Activated T-cell treated with anti-CD3 and anti-CD28 coated beads for 1 hour (primary cell): ENCODE data around the gene TMEM108.

ENCODE experiments used
- DNase-seq: peaks from one replicate; pipeline ENCODE4 v3.0.0-alpha.2; 2020; ENCODE audit warnings: low read depth

Gene TMEM108

DNA sequence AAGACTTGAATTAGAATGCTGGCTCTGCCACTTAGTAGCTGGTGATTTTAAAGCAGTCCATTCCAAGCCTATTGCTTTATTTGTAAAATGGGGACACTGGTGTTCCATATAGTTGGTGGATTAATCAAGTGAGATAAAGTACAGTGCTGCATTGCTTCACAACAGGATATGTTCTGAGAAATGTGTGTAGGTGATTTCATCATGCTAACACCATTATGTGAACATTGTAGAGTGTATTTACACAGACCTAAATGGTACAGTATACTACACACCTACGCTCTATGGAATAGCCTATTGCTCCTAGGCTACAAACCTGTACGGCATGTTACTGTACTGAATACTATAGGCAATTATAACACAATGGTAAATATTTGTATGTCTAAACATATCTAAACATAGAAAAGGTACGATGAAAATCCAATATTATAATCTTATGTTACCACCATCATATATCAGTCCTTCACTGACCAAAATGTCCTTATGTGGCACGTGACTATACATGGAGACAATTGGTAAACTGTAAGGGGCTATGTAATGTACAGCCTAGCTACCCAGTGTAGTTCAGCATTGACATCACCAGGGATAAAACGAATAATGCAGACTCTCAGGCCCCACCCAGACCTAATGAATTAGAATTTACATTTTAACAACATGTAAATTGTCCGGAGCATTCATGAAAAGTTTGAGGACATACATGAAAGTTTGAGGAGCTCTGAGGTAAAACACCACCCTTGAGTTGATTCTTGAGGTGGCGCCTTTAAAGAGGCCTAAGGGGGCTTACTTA lies 240.3 kb downstream of the TMEM108 start:
- no peak for DNase-seq

DNA sequence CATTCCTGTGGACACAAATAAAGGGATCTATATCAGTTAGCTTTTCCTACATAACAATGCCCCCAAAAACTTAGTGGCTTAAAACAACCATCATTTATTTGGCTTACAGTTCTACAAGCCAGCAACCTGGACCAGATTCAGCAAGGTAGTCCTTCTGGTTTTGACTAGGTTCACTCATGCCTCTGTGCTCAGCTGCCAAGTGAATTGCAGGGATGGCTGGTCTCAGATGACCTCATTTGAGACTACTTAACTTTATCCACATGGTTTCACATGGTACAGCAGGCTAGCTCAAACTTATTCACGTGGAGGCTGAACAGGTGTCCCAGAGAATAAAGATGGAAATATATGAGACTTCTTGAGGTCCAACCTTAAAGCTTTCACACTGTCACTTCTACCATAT lies 242.4 kb downstream of the TMEM108 start:
- no peak for DNase-seq

DNA sequence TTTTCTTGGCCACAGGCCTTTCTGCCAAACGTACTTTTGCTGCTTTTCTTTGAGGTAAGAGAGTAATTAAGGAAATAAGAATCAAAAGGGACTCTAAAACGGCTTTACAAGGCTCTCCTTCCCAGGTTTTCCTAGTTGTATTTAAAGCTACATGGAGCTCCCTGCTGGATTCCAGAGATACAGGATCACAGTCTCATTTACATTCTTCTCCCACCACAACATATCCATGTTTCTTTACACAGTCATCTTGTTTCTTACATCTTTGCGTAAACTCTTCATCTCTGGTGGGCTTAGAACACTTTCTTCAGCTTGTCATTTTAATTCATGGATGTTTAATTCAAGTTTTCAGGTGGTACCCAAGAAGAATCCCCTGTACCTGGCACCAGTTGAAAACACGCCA lies 244.0 kb downstream of the TMEM108 start:
- DNase-seq: no peak

DNA sequence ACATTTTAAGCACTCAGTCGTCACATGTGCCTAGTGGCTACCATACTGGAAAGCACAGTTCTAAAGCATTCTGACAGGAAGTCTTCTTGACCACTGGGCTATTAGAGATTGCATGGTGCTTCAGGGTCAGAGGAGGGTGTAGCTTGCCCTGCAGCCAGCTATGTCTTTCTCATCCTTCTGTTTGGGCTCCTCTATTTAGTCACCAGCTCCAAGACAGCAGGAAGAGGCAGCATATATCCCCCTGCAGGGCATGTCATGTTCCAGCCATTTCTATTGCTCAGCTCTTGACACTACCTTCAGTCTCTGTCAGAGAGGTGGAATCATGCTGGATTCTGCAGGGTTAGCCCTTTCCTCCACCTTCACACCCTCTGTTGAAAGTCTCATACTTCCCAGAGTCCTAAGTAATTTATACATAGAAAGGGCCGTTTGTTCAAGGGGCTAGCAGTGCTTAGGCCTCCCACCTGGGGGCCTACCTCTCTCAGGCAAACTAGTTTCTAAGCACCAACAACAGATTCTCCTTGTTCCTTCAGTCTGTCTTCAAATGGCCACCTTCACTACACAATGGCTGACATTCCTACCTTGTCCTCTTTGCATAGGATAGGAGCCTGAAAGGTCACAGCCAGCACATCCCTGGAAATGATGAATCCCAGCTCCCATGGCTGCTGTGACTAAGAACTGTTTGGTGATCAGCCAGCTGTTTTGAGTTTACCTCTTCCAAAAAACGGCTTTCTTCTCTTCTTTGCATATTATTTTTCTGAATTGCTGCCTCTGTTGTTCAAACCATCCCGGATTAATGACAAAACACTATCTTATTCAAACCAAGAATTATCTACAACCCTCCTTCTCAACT lies 246.0 kb downstream of the TMEM108 start:
- no peak for DNase-seq

DNA sequence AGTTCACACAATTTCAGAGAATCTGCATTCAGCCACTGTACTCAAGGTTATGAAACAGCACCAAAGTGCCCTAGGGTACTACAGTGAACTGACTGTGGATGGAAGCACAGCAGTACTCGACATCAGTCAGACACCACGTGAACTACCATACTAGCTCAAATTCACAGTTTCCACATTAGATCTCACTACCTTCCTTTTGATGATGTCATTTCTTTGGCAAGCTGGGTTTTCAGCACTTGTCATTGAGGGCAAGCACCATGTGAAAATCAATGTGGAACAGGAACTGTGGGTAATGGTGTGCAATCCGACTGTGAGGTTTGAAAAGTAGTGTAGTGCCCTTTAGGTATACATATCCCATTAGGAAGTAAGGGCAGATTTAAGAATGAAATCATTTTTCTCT lies 251.1 kb downstream of the TMEM108 start:
- DNase-seq: no peak

DNA sequence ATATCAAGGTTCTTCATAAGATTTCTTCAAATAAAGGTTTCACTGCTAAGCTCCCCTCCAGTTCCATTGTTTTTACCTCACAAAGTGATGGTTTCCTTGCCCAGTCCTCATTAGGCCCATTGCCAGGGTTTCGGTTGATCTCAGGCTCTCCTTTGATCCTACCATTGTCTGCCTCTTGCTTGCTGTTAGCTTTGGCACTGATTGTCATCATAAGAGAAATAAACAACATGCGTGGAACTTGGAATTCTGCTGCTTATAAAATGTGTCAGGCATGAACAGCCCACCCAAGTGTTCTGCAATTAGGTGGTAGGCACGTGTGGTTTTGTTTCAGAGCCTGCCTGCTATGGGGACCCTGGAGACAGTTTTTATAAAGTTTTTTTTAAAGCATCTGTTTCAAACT lies 254.1 kb downstream of the TMEM108 start:
- no peak for DNase-seq

DNA sequence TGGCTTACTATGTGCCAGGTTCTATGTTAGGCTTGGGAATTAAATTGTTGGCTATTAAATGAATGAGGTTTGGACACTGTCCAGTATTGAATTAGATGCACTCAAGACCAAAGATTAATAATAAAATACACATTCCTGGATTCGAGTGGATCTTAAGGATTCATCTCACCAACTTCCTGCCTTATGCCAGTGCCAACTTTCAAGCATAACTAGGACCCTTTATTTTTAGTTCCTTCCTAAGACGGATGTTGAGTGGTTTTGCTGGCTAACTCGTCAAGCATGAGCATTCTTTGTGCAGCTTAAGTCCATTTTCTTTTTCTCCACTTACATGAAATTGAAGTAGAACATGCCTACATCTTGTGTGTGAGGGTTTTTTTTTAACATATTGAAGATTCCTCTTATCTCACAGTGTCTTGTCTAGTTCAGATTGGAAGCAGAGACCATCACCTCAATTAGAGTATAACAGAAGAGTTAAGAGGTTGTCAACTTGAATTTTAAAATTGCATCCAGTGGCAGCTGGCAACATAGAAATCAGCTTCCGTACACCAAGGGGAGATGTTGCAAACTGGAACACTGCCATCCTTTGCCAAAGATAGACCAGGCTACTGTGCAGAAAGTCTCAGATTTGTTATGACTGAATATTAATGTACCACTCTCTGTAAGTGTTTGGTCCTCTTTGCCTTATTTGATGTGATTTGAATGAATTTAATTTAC lies 255.4 kb downstream of the TMEM108 start:
- no peak for DNase-seq

DNA sequence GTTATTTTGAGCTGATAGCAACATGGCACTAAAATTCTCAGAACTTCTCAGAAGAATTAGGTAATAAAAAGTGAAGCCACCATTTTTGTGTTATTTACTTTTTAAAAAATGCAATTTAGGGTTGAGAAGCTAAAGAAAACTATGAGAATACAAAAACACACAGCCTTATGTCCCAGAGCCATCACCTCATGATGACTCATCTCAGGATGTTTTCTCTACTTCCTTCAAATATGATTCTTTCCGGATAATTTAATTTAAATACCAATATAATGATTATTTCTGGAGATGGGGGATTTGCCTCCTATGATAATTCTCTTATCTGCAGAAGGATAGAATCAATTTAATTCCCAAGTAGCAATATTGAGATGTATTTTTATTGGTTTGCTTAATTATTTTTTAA lies 256.1 kb downstream of the TMEM108 start:
- no peak for DNase-seq

DNA sequence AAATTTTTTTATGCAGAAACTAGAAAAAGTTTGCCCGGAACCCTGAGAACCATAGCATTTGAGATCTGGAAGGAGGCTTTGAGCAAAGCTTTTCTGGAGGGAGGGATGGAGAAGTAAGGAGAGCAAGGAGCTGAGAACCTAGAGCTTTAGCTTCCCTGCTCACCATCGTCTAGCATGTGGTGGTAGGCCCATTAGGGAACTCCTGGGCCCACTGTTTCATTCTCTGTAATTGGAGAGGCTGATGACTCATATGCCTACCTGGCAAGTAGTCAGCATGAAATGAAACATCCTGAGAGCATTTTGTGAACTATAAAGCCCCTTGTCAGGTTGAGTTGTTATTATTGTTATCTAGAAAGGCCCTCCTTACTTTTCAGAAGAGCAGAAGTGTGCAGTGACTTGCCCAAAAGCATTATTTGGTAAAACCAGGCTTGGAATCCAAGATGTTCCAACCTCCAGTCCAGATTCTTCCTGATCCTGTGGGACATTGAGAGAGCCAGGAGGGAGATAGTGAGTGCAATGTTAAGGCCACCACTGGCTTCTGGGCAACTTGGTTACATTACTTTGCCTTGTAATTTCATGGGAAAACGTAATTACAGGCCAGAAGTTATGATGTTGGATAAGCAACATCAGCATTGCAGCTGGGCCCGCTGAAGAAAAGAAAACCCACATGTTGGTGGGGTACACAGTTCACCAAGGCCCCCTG lies 257.2 kb downstream of the TMEM108 start:
- no peak for DNase-seq

DNA sequence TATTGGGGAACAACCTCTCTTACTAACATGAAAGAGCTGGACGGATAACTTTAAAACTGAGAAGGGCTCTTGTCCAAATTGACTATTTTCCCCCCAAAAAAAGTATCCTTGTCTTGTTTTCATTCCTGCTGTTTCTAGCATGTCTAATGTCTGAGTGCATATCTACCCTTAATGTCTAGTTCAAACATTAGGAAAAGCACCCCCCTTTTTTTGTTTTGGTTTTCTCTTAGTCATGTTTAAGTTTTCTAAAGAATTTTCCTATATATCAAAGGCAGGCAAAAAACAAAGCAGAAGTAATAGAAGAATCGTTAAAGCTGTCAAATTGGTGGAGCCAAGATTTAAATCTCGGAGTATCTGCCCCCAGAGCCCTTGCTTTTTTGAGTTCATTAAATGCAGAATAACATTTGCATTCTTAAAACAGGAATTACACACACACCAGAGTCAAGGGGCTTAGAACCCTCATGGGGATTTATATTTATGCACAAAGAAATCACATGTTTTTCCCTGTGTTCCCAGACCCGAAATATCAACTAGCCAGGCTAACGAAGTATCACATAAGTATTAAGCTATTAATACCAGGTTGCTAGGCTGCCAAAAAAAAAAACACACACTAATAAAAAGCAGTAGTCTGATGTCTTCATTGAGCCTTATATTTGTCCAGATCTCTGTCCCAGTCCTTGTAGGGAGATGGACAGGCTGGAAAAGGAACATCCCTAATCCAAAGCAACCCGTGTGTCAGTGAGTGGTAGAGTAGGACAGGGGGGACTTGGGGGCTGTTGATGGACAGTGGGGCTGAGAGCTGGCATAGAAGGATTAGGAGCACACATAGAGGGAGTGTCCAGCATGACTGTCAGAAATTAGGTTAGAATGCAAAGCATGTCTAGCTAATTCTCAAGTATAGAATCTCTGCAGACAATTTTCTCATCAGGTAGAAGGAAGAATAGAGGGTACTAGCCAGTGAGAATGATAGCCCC lies 258.0 kb downstream of the TMEM108 start:
- DNase-seq: no peak

DNA sequence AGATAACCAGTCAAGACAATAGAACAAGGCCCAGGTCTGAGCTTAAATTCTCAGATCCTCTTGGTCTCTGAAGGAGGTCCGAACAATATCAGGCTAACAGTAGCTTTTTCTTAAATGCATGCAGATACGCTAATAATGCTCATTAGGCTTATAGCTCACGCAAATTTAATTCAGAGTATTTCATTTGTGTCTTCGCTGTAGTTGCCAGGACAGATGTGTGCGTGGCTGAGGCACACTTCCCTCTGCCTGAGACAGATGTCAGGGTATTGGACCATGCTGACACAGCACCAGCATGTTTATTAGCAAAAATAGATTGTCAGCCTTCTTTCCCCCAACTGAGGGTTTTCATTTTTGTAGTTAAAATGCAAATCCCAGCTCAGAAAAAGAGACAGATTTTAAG lies 258.8 kb downstream of the TMEM108 start:
- DNase-seq: no peak

DNA sequence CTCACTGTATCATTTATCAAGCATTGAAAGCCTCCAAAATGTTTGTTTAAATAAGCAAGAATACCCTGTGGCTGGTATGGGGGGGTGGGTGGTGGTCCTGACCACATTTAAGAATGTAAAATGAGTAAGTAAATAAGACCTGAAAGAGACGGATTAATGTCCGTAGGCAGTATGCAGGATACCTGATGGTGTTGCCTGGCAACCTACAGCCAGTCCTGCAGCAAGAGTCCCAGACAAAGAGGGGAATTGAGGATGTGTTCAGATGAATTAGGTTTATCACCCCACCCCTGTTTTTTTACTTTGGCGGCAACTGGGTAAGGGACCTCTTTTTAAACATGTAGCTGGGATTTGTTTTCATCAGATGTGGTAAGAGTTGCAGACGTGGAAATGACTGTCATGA lies 261.9 kb downstream of the TMEM108 start:
- DNase-seq: no peak

DNA sequence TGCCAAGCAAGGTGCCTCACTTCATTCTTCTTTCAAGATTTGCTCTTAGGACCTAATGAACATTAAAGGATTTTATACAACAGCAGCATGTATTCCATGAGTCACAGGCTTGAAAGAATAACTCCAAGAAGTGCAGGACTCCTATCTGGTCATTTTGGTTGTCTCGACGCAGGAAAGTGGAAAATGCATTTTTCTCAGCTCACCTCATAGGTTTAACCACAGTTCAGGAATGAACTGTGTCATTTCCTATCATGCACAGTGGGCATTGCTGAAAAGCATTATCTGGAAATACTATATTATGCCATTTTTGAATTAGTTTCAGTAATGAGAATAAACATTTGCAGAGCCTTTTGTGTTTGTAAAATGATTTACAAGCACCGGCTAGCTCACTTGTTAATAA lies 263.0 kb downstream of the TMEM108 start:
- DNase-seq: no peak

DNA sequence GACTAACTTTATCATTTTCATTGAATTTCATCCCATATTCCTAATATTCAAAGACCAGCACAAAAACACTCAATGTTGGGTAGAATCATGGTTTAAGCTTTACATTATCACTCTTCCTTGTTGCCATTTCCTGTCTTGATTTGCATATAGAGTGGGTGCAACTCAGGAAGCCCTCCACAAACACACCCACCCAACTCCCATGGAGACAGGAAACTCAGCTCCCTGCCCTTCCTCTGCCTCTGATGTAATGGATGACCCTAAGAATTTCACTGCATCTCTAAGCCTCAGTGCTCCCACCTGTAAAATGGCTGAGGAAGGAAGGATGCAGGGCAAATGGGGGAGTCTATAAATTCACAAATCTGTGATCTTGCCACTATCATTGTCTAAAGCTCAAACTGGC lies 263.5 kb downstream of the TMEM108 start:
- DNase-seq: no peak

DNA sequence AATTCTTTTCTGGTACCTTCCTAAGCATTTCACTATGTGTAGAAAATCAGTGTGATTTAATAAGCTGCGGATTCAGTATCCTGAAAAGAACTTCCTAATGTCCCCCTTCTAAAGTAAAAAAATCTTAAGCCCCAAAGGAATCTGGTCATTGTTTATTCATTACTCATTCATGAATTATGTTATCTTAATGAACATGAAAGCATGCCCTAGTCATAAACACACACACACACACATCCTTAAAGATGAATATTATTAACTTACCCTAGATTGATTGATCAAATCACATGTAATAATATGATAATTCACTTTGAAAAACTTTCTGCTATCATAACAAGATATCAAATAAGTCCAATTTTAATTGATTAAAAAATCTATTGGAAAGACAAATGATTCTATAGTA lies 265.2 kb downstream of the TMEM108 start:
- no peak for DNase-seq

DNA sequence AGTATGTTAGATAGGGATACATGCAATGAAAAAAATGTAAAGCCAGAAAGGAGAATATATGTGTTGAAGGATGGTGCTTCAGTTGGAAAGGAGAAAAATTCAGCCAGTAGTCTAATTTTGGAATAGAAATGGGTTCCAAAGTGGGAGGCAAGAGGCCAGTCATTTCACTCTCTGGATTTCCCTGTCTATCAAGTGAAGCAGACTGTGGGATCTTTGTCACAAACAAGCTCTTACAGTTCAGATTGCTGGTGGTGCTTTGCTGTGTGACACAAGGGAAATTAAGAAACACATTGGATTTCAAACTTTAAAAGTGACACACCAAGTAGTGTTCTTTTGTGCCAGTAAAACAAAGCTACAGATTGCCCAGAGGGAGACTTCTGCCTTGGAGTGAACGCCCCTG lies 279.7 kb downstream of the TMEM108 start:
- no peak for DNase-seq

DNA sequence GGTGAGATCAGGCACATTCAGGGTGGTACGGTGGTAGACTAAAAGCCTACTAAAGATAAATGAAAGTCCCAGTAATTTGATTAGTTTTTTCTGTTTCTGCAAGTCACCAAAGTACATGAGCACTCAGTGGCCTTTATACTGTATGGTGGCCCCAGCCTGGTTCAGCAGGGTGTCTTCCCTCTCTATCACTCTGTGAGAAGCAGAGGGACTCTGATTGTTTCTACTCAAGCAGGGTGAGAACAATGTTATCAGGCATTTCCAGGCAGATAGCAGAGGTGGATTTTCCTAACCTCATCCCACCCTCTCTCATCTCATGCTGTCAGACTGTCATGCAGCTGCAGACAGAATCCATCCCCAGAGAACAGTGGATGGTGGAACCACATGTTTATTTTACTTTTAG lies 290.2 kb downstream of the TMEM108 start:
- no peak for DNase-seq

DNA sequence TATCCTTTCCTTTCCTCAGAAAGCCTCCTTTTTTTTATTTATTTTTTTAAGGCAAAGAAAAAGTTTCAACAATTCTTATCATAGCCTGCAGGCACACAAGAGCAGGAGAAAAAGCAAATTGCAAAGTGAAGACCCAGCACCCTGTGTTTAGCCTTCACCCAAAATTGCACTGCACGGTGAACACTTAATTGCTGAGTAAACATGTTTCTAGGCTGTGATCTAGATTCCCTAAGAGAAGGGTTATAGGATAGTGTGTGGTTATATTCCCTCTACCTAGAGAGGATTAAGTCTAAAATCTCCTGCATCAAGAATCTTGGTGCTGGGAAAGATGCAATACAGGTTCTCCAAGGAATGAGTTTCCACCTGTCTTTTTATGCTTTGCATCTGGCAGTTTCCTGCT lies 291.4 kb downstream of the TMEM108 start:
- DNase-seq: no peak

DNA sequence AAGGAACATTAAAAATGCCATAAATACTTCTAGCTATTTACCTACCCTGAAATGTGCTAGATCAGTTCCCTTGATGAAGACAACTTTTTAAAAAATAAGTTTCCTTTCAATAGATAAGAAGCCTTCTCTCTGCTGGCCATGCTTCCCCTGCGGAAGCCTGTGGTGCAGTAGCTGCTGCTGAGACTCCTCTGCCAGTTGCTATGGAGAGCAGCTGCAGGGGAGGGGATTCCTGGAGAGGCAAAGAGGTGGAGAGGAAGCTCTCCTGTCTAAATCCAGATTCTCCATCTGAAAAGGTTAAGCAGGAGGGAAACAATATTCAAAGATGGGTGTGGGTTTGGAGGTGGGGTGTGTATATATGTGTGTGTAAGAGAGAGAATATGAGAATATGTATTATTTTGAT lies 291.9 kb downstream of the TMEM108 start:
- DNase-seq: no peak

DNA sequence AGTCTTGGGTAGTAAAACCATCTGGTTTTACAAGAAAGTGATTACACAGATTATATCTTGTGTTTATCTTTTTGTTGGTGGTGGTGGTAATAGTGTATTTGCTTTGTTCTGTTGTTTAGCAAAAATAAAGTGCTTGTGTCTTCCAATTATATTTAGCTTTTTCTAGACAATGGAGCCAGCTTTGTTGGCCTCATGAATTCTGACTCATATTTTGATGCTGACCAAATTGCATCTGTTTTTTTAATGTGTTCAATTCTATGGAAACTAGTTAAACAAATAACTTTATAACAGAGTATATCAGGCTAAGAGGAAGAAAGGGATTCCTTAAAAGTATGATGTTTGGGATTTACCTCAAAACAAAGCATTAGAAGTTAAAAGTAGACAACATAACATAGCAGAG lies 292.3 kb downstream of the TMEM108 start:
- no peak for DNase-seq

DNA sequence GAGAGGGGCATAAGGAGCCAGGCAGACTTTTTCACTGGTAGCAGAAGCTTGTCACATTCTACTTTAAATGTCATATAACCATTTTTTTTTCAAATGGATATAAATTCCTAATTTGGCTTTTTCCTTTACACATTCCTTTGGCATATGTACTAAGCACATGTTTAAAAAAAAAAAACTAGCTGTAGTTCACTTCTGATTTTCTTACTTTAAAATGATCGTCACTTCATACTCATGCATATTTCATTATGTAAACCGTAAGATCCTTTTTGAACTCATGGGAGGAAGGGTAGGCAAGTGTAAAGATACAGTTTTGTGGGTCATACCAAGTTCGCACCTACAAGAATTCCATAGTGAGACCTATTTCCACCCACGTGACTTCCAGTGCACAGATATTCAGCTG lies 316.5 kb downstream of the TMEM108 start:
- no peak for DNase-seq
